RWPE1 (cell line): Measurements from ENCODE around the gene ATP2B2.

Source experiments
- CTCF ChIA-PET: fragments of 350-600 bp; sonication (Branson Sonifier 250); formaldehyde crosslinking; extraction: SDS; loops from one replicate; lab custom pipeline; 2021; lab: Yijun Ruan, JAX
- POLR2A ChIA-PET: fragments of 400-600 bp; formaldehyde crosslinking; extraction: SDS; loops from one replicate; lab custom pipeline; 2020; ENCODE audit warnings: antibody characterized with exemption; ENCODE audit not compliant: low non-redundant PET; lab: Yijun Ruan, JAX
- DNase-seq: peaks from one replicate; pipeline ENCODE4 v3.0.0; 2012; ENCODE audit warnings: low spot score
- H3K27ac ChIP-seq: fragments of 450-650 bp; 2 replicates; pipeline ENCODE4 v1.5.1; 2017
- CTCF ChIP-seq: fragments of 450-650 bp; conservative IDR thresholded peaks from 2 replicates; pipeline ENCODE4 v1.5.1; 2017; ENCODE audit warnings: low read depth, mild to moderate bottlenecking

Gene ATP2B2

GRCh38 chr3:10470120-10471053, 35.0 kb downstream of the ATP2B2 start:
- CTCF ChIA-PET, result no interaction called here
- TF ChIP-seq CTCF, result no peak
- DNase-seq, result no peak
- POLR2A ChIA-PET, result no interaction called here
- no peak overlapping the region for H3K27ac ChIP-seq

GRCh38 chr3:10469441-10470119, 35.8 kb downstream of the ATP2B2 start:
- POLR2A ChIA-PET, result no interaction called here
- no peak overlapping the region for H3K27ac ChIP-seq
- DNase-seq, result no peak
- no peak for TF ChIP-seq CTCF
- CTCF ChIA-PET, result interaction anchor here (0.6 kb wide), 1 partner anchor 26 kb away, joined by 4 read pairs; no protein-coding TSS in a partner anchor

GRCh38 chr3:10468613-10469354, 36.6 kb downstream of the ATP2B2 start:
- DNase-seq, result no peak
- no peak for TF ChIP-seq CTCF
- CTCF ChIA-PET, result interaction anchor here (0.6 kb wide), 1 partner anchor 25 kb away, joined by 4 read pairs; no protein-coding TSS in a partner anchor
- POLR2A ChIA-PET, result no interaction called here
- H3K27ac ChIP-seq, result no peak overlapping the region

DNA sequence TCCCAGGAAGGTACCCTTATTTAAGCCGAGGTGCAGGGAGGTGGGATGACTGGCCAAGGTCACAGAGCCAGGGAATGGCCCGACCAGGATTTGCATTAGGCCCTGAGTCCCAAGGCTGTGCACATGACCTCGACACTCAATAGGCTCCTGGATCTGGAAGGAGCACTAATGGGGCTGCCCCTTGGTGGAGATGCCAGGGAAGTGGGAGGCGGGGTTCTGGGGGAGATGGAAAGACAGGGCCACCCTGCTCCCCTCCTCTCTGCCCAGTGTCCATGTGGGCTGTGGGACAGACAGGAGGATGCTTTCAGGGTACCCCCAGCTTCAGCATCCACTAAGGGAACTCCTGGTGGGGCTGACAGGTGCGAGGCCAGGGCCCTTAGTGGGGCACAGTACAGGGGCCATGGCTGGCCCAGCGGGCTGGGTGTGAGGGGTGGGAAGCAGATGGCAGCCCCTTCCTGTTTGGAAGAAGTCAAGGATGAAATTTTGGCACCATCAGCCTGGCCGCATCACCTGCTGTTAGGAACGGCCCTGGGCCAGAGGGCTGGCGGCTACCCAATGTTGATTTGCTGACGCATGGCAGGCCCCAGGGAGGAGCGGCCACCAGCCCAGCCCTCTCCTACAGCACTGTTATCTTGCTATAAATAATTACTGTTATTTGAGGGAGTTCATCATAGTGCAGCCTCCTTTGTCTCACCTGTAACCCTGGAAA, 37.3 kb downstream of the ATP2B2 start:
- ChIA-PET POLR2A (no interaction called here), CTCF (no interaction called here)
- H3K27ac ChIP-seq, result no peak overlapping the region
- TF ChIP-seq CTCF, result no peak
- no peak for DNase-seq

DNA sequence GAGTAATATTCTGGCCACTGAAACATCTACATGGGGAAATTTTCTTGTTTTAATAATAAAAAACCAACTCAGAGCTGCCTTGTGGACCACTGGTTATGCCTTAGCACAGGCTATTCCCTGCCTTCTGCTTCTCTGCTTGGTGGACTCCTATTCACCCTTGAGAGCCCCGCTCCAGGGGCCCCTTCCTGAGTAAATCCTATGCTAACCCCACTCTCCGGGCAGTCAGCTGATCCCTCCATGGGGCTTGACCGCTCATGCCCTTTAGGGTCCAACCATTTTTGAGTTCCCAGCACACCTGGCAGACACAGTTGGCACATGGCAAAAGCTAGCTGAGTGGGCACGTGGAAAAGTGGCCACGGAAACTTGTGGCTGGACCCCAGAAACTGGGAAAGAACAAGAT, 38.2 kb downstream of the ATP2B2 start:
- H3K27ac ChIP-seq, result no peak overlapping the region
- ChIA-PET POLR2A (no interaction called here), CTCF (no interaction called here)
- DNase-seq, result no peak
- no peak for TF ChIP-seq CTCF

- CTCF ChIA-PET, result no interaction called here
These were observed 39.2 kb downstream of the ATP2B2 start for GRCh38 chr3:10466186-10466585.

More at GRCh38 chr3:10466186-10466585, 39.2 kb downstream of the ATP2B2 start:
- POLR2A ChIA-PET, result no interaction called here
- H3K27ac ChIP-seq, result no peak overlapping the region
- no peak for TF ChIP-seq CTCF
- DNase-seq, result no peak
